ENCODE results near the gene ZNF669. TPM values are rescaled to one million over a fixed set of nuclear protein-coding genes. Genes with fewer than 3 reads are reported as not detected.

Gene ZNF669
- total RNA-seq, 2 experiments from 2014 or later: 13.2 to 15.1 TPM

DNA sequence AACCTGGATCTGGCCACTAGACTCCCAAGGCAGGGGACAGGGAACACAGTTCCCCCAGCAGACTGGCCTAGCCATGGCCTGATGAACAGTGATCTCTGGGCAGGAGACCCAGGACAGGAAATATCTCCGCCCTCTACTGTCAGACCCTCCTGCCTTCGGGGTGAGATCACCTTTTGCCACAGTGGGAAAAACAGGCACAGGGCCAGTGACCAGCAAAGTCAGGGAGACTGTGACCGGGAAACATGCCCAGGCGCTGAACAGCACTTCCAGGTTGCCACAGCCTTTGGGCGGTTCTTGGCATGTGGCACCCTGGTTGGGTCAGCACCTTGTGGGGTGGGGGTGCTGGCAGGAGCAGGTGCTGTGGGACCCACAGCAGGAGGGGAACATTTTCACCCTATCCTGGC lies 8.9 kb upstream of the ZNF669 start:
- TF ChIP-seq, protein P1, sequence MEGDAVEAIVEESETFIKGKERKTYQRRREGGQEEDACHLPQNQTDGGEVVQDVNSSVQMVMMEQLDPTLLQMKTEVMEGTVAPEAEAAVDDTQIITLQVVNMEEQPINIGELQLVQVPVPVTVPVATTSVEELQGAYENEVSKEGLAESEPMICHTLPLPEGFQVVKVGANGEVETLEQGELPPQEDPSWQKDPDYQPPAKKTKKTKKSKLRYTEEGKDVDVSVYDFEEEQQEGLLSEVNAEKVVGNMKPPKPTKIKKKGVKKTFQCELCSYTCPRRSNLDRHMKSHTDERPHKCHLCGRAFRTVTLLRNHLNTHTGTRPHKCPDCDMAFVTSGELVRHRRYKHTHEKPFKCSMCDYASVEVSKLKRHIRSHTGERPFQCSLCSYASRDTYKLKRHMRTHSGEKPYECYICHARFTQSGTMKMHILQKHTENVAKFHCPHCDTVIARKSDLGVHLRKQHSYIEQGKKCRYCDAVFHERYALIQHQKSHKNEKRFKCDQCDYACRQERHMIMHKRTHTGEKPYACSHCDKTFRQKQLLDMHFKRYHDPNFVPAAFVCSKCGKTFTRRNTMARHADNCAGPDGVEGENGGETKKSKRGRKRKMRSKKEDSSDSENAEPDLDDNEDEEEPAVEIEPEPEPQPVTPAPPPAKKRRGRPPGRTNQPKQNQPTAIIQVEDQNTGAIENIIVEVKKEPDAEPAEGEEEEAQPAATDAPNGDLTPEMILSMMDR (IDR thresholded peaks at IDR 0.05): no peak
- Histone ChIP-seq H3K36me3 (ENCODE audit: insufficient read depth, low read length) (no peaks in the 10 kb centered on the region), H3K4me1 (ENCODE audit: insufficient read depth, low read length) (peaks cover 16% of the 10 kb centered on the region), H3K4me3 (ENCODE audit: low read length) (no peak overlapping the region), H3K27ac (ENCODE audit: low read depth in 1 of 2, low read length in 2 of 2) (no peak overlapping the region), H3K27me3 (ENCODE audit: control insufficient read depth in 1 of 2, insufficient read depth in 2 of 2, low read length in 2 of 2) (peaks cover 20 to 31% of the 10 kb centered on the region in 2 experiments), H3K9me3 (ENCODE audit: control insufficient read depth in 1 of 2, insufficient read depth in 1 of 2, low read length in 2 of 2) (peaks cover 0 to 19% of the 10 kb centered on the region in 2 experiments)
- Mint-ChIP-seq H3K4me1 (ENCODE audit: low read depth) (peaks cover 16% of the 10 kb centered on the region), H3K36me3 (ENCODE audit: low read depth) (no peaks in the 10 kb centered on the region), H3K9me3 (no peaks in the 10 kb centered on the region), H3K27ac (no peak overlapping the region), H3K4me3 (peak overlapping the region; percentile 59), H3K27me3 (peaks cover 39% of the 10 kb centered on the region)
- ChIA-PET POLR2A (no interaction called here), CTCF (no interaction called here)
- DNase-seq (no peak), ATAC-seq (ENCODE audit: poor library complexity) (no peak)
- intact Hi-C loops (cut with DNase I, micrococcal nuclease): no loop called here

DNA sequence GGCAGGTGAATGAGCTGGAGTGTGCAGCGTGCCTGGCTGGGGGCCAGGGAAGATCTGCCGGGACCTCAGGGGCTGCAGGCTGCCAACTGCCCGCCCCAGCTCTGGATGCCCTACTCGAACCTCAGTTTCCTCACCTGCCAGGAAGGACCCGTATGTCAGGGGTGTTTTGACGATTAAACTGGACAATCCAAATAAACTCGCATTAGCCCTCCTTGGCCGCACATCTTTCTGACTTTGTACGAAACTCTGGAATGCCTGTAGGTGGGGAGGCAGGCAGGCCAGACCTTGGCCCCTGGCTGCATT lies 8.3 kb upstream of the ZNF669 start:
- POLR2A ChIA-PET: no interaction called here
- no peaks in the 10 kb centered on the region for H3K36me3 Mint-ChIP-seq (ENCODE audit: low read depth)
- intact Hi-C loops (cut with DNase I, micrococcal nuclease): no loop called here
- Histone ChIP-seq H3K4me1 (ENCODE audit: insufficient read depth, low read length) (peaks cover 16% of the 10 kb centered on the region), H3K4me3 (ENCODE audit: low read length) (no peak overlapping the region), H3K27ac (ENCODE audit: low read depth in 1 of 2, low read length in 2 of 2) (no peak overlapping the region), H3K36me3 (ENCODE audit: insufficient read depth, low read length) (no peaks in the 10 kb centered on the region), H3K9me3 (ENCODE audit: control insufficient read depth in 1 of 2, insufficient read depth in 1 of 2, low read length in 2 of 2) (peaks cover 0 to 19% of the 10 kb centered on the region in 2 experiments), H3K27me3 (ENCODE audit: control insufficient read depth in 1 of 2, insufficient read depth in 2 of 2, low read length in 2 of 2) (peaks cover 26 to 32% of the 10 kb centered on the region in 2 experiments)
- H3K4me1 Mint-ChIP-seq (ENCODE audit: low read depth): peaks cover 16% of the 10 kb centered on the region
- no peaks in the 10 kb centered on the region for H3K9me3 Mint-ChIP-seq
- H3K27me3 Mint-ChIP-seq: peaks cover 46% of the 10 kb centered on the region
- DNase-seq (no peak), ATAC-seq (ENCODE audit: poor library complexity) (no peak)
- TF ChIP-seq, protein P1 (IDR thresholded peaks at IDR 0.05): no peak
- no peak overlapping the region for H3K27ac Mint-ChIP-seq
- H3K4me3 Mint-ChIP-seq: peak overlapping the region; percentile 59
- CTCF ChIA-PET: no interaction called here

DNA sequence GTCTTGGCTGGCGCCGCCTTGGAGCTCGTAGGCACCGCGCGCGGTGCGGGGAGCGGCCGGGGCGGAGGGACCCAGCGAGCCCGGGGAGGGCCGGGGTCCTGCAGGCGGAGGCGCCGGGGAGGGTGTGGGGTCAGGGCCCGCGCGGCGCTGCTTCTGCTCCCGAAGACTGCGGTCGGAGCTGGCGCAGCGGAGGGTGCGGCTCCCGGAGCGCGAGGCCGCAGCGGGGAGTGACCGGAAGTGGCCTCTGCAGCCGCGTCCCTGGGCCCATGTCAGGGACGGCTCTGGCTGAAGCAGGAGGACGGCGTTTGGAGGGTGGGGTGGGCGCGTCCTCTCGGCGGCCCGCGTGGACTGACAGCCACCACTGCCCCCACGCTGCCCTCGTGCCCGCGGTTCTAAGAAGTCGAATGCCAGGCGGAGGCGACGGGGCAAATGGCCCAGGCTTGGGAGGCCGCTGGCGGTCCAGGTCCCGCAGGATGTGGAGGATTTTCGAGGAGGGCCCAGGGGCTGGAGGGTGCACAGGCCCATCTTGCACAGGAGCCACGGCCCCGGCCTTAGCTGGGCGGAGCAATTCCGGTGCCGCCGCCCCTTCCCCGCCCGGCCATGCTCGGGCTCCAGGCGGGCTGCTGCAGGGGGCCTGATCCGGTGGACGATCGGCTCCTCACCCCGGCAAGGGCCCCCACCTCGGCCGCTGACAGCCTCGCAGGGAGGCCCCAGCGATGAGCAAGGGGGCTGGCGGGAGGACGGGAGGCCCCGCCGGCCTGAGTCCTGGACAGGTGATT lies 7.7 kb upstream of the ZNF669 start:
- peaks cover 31 to 37% of the 10 kb centered on the region in 2 experiments for H3K27me3 ChIP-seq (ENCODE audit: control insufficient read depth in 1 of 2, insufficient read depth in 2 of 2, low read length in 2 of 2)
- no peak overlapping the region for H3K27ac ChIP-seq (ENCODE audit: low read depth in 1 of 2, low read length in 2 of 2)
- DNase-seq (peak in 3 of 14 experiments; percentile 8 to 29 (median 19)), ATAC-seq (ENCODE audit: poor library complexity) (peak; percentile 45)
- peak overlapping the region; percentile 28 for H3K4me3 ChIP-seq (ENCODE audit: low read length)
- H3K9me3 Mint-ChIP-seq: no peaks in the 10 kb centered on the region
- peaks cover 16% of the 10 kb centered on the region for H3K4me1 Mint-ChIP-seq (ENCODE audit: low read depth)
- peaks cover 49% of the 10 kb centered on the region for H3K27me3 Mint-ChIP-seq
- no peaks in the 10 kb centered on the region for H3K36me3 Mint-ChIP-seq (ENCODE audit: low read depth)
- peaks cover 0 to 19% of the 10 kb centered on the region in 2 experiments for H3K9me3 ChIP-seq (ENCODE audit: control insufficient read depth in 1 of 2, insufficient read depth in 1 of 2, low read length in 2 of 2)
- no peak overlapping the region for H3K4me3 Mint-ChIP-seq
- H3K27ac Mint-ChIP-seq: no peak overlapping the region
- peaks cover 16% of the 10 kb centered on the region for H3K4me1 ChIP-seq (ENCODE audit: insufficient read depth, low read length)
- intact Hi-C loops (cut with DNase I, micrococcal nuclease): no loop called here
- ChIA-PET CTCF (no interaction called here), POLR2A (no interaction called here)
- no peaks in the 10 kb centered on the region for H3K36me3 ChIP-seq (ENCODE audit: insufficient read depth, low read length)
- TF ChIP-seq, protein P1 (IDR thresholded peaks at IDR 0.05): no peak

All from CD4-positive, alpha-beta T cell (primary cell).